Measurements from ENCODE around the gene FAM53B.

Gene FAM53B

DNA sequence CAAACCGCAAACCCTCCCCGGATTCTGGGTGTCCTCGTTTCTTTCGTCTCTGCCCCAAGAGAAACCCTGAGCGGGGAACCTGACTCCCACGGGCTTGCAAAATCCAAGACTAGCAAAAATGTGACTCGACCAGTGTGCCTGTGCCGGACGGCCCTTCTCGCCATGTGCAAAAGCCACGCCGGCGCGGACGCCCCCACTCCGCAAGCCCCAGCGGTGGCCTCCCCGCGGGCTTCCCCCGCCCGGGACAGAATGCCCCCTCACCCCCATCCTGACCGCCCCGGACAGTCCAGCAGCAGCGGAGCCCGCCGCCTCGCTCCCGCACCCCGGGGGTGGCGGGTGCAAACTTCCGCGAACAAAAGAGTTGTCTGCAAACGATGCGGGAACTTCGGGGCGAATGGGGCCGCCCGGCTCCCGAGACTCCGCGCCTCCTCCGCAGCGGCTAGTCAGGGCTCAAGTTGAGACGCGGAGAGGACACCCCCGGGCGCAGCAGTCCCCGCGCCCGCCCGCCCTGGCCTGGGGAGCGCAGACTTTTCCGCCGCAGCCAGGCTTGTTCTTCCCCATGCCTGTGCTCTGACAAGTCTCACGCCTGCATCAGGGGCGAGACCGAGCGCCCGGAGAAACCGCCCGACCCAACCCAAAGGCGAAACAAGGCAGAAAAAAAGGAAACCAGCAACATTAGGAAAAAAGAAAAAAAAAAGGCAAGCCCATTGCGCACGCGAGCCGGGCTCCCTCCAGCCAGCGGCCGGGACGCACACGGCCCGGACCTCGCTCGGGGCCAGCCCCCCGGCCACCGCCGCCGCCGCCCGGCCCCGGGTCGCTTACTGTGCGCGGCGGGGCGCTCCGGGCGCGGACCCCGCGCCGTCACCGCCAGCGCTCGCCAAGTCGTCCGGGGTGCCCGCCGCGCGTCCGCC, 732 bp downstream of the FAM53B start:
- DNase-seq (ENCODE audit: low read depth, low spot score) = no peak
- peak overlapping the region; percentile 88 for H3K27ac ChIP-seq

DNA sequence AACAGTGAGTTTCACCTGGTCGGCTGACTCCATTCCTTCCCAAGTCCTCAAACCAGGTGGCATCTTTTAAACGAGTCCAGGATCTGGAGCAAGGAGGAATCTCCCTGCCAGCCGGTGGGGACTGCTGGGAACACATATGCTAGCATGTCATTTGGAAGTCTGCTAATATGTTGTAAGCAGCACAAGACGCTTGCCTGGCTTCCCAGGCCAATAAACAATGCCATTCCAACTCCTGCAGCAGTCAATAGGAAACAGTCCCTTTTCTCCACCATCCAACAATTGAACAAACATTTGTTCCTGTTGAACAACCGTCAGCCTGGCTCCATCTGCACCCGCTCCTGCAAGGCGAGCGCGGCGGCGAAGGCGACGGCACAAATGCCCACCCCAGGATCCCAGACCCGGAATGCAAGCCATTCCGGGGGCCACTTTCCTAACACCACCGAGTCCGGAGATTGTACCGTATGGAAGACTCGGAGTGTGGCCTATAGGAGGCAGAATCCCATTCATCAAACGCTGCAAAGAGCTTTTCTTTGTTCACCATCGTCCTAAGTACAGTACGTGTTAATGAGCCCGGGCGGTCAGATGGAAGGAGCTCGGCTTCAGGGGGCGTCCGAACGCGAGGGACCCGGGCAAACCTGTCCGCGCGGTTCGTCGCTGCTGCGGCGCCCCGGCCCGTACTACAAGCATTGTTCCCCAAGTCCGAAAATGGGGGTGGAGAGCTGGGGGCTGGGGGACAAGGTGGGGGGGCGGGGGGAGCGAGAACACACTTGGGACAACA, 1.6 kb downstream of the FAM53B start:
- no peak for DNase-seq (ENCODE audit: low read depth, low spot score)
- peak overlapping the region; percentile 88 for H3K27ac ChIP-seq

DNA sequence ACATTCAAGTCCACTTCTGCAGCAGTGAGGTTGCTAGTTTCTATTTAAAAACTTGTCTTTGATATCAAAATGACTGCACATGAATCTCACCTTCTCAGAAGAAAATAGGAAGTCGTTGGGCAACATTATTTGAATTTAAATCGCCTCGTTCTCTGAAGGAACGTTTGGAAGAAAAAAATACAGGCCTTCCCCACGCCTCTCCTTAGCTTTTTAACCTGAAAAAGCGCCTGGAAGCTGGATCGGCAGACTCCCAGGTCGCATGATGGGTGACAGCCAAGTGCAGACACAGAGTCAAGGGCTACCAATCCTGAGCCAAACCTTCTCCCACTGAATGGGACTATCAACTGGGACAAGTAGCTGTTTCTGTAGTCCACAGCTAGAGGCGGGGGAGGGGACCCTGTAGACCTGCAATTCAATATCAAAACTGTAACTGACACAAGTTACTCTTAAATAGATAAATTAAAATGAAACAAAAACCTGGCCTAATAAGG, 2.2 kb downstream of the FAM53B start:
- peak overlapping the region; percentile 88 for H3K27ac ChIP-seq
- no peak for DNase-seq (ENCODE audit: low read depth, low spot score)

DNA sequence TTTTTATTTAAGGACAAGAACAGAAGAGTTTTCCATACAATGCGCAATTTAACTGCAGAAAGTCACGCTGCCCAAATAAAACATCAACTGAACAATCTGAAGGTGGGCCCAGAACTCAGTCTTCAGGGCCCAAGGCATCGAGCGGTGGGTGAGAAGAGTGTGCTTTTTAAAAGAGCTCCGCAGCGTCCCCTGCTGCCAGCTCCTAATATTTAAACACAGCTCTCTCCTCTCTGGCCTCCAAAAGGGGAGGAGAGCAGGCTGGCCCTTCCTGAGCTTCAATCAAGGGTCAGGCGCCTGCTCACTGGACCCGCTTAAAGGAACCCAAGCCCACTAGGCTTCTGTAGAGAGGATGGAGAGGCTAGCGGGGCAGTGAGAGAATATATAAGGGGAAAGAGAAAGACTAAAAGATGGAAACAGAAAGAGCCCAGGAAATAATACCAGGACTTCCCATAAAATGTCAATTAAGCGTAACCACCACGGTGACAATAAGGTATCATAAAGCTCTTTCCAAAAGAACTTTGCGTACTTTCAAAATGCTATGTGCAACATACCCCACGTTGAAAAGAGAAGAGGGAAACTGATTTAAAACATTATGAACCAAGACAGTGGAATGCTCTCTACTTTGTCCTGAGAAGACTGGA, 2.8 kb downstream of the FAM53B start:
- peak overlapping the region; percentile 88 for H3K27ac ChIP-seq
- DNase-seq (ENCODE audit: low read depth, low spot score) = no peak

DNA sequence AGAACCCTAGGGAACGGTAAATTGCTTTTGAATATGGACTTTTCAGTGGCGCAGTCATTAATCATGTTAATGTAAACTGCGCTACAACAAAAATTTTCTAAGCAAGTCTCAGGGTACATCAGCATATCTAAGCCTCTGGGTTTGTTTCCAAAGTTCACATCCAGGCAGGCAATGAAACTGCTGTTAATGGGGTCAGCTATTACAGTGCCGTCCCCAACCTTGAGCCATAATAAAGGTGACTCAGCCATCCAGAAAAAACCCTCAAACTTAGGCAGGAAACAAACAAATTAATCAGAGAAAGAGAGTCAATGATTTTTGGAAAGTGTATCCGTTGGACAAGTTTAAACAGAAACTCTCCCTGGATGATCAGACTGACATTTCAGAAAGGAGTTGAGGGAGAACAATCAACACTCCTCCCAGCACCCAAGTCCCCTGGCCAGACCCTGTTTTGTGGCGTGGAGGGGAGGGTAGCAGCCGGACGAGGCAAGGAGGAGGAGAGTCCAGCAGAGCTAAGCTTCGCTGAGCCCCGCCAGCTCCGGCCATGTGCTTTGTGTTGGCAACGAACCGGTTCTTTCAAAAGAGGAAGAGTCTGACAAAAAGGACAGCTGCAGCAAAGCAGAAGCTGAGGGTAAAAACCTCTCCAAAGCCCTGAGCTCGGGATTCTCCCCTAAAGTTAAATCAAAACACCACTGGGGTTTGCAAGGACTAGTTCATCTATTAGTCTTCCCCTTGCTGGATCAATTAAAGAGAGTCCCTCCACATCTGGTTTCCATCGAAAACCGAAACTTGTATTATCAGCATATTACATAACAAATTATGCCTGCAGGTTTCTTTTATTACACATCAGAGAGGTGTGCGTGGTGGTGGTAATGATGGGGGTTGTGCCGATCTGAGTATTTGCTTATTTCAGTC, 3.6 kb downstream of the FAM53B start:
- peak overlapping the region; percentile 88 for H3K27ac ChIP-seq
- DNase-seq (ENCODE audit: low read depth, low spot score) = no peak

DNA sequence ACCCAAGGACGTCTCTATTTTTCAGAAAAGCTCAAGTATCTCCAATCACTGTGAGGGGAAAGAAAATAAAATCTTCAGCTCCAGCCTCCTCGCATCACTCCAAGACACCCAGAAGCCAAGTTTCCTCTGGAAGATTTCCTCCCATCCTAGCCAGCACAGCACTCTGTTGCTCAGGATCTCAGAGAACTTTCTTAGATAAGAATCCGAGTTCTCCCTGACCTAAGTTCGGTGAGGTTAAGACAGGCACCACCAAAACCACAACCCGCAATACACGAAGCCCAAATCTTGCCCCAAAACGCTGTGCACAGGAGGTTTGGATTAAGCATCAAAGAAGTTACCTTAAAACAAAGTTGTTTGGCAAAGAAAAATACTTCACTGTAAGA, 4.2 kb downstream of the FAM53B start:
- DNase-seq (ENCODE audit: low read depth, low spot score) = no peak
- peak overlapping the region; percentile 88 for H3K27ac ChIP-seq

DNA sequence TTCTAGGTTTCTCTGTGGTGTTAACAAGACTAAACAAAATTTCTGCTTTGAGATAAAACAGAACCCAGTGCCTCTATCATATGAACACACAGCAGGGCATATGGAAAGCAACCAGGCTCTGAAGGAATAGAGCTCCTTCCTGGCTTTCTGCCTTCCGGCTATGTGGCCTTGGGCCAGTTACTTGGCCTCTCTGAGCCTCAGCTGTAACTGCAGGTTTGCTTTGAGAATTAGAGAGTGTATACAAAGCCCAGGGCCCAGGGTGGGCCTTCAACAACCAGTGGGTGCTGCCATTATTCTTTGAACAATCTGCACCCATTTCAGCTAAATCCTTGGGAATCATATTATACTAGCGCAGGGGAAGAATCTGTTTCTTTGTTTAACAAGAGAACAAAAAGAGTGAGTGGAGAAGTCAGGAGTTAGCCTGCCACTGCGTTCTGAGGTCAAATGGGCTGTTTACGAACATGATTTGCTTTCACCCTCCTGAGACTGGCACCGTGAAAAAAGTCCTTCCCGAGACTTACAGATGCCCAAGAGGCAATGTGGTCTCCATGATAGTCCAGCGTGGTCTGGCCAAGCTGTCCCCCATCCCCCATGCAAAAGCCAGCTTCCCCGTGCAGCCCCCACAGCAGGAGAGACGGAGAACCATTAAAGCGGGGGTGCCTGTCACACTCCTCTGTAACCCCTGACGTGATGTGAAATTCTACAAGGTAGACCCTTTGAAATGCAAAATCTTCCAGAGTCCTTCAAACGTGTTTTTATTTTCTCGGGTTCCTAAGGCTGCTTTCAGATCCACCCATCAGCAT, 4.9 kb downstream of the FAM53B start:
- peak overlapping the region; percentile 88 for H3K27ac ChIP-seq
- no peak for DNase-seq (ENCODE audit: low read depth, low spot score)

DNA sequence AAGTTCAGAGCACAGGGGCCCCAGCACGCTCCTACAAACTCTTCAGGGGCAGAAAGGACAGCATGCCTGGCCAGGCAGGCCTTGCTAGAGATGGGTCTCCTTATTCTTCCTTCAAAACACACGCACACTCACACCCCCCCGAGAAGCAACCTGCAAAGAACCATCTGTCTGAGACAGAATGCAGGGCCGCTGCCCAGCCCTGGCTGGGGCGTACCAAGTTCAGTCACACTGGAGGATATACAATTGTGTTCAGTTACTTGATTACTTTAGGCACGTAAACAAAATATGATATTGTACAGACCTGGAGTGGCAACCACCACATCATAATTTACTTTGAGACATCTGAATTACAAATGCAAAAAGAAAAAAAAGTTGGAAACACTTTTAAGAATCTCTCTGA, 5.7 kb downstream of the FAM53B start:
- no peak overlapping the region for H3K27ac ChIP-seq
- DNase-seq (ENCODE audit: low read depth, low spot score) = no peak

DNA sequence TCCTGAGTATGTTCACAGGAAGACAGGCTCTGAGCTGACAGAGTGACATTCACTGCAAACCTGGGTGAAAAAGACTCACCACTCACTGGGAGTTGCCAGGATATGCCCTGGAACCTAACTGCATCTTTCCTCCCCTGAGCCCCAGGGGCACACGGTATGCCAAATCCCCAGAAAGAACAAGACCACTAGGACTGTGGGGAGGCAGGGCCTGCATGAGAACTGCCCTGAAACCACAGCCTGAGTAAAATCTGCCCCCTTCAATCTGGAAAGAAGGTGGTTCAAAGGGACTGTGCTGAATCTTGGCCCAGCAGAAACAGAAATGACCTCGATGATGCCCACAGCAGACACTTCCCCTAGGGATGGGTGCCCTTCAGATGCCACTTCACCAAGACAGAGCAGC, 6.5 kb downstream of the FAM53B start:
- DNase-seq (ENCODE audit: low read depth, low spot score) = no peak
- peak overlapping the region; percentile 42 for H3K27ac ChIP-seq

DNA sequence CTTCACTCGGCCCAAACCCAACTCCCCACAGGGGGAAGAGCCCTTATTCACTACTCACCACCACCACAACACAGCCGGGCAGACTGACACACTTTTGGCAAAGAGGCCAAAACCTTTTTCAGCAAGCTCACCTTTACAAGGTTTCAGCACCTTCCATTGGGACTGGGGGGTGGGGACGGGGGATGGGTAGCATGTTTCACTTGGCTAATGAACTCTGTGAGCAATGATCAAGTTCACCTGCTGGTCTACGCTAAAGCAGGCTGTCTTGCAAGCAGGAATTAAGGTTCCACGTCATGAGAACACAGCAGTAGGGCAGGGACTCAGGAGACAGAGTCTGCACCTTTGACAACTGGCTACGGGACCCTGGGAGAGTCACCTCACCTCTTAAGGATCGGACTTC, 7.0 kb downstream of the FAM53B start:
- H3K27ac ChIP-seq = peak overlapping the region; percentile 42
- DNase-seq (ENCODE audit: low read depth, low spot score) = no peak

DNA sequence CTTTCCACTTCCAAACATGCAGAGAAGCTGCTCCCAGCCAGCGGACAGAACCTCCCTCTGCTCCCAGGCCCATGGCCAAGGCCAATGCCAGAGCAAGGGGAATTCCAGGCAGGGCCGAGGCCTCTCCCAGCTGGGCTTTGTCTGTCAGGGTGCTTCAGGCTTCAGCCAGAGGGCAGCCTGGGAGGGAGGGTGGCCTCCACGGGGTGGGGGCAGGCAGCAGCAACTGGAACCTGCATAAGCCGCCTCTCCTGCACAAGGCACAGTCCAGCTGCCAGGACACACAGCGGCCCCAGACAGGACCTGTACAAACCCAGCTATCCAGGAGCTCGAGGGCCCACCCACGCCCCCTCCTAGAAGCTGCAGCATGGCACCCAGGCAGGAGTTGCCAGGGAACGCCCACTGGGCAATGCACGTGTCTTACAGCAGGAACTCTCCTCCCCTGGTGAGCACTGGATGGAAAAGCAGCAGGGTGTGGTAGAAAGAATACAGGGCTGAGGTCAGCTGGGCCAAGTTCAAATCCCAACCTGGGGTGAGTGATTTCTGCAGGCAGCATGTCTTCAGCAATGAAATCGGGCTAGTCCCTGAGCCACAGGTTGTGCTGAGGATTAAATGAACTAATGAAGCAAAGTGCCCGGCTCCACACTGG, 7.6 kb downstream of the FAM53B start:
- DNase-seq (ENCODE audit: low read depth, low spot score) = no peak
- H3K27ac ChIP-seq = peak overlapping the region; percentile 42

DNA sequence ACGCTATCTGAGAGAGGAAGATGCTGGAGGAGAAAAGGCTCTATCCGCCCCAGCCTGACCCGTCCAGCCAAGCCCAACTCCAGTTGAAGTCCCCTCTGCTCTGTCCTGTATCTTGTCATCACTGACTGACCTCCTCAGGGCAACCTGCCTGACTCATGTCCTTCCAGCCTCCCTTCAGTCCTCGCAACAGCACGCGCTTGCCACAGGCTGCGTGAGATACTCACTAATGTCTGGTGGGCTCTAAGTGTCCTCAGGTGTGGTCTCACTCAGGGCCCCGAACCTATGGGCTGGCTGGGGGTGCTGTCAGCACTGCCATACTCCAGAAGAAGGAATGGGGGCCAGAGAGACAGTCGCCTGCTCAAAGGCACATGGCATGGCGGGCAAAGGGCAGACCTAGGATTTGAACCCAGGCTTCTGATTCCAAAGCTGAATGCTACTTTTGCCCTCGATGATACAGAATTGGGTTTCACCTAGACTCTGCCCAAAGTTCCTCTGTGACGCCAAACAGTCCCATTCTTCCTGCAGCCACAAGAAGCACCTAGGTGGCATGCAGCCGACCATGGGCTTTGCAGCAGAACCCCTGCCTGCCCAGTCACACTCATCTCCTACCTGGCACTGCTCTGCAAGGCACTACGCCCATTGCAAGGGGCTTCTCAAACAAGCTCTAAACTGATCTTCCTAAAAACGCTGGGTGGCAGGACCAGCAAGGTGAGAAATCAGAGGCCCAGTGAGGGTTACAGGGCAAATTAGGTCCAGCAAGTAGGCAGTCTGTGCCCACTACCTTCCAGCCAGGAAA, 8.5 kb downstream of the FAM53B start:
- no peak for DNase-seq (ENCODE audit: low read depth, low spot score)
- H3K27ac ChIP-seq = peak overlapping the region; percentile 42

DNA sequence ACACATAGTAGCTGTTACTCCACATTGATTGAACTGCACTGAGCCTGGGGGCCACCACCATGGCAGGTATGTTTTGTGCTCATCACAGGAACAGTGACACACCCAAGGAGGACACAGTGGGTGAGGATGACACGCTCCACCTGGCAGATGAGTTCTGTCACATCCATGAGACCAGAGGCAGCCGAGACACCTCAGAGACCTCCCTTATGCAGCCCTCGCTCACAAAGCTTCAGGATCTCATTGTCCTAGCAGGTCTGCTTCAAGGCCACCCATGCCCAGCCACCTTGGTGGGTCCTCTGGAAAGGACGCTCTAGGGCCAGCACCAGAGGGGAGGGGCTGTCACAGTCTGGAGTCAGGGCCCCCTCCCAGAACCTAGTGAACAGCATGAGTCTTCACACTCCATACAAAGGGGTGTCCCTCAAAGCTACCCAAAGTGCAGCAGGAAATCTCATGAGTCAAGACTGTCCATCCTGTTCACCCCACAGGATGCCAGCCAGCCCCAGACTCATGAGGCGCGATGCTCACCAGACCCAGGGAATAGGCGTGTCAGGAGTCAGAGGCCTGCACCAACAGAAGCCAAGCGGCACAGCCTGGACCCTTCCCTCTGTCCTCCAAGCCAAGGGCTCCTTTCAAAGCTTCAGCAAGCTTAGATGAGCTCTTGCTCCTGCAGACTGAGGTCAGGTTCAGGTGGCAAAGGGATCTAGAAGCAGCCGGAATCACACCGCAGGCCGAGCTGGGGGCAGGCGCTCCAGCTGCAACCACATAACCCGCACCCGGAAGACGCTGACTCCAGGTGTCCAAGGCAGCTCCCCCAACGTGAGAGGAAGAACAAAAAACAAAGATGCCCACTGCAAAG, 9.6 kb downstream of the FAM53B start:
- H3K27ac ChIP-seq = no peak overlapping the region
- DNase-seq (ENCODE audit: low read depth, low spot score) = no peak

DNA sequence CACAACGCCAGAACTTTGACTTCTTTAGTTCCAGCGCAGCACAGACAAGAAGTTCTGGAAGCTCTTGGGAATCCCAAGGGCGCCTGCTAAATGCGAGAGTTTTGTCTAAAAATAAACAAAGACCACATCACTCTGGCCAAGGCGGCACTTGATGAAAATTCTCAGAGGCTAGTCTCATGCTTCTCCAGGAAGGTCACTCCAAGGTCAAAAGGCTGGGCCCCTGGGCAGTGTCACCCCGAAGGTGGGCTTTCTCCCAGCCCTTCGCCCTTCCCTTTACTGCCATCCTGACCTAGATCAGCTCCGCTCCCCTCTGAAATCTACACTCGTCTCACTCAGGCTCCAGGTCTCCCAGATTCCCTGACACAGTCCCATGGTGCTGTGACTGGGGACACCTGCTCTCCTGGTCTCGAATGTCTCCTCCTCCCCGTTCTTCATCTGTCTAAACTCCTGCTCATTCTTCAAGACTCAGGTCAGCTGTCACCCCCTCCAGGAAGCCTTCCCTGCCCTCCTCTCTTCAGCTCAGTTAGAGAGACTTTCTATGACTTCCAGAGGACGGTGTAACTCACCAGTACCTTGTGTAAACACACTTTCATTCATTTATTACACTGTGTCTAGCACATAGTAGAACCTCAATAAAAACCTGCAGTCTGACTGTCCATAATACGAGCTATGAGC, 10.5 kb downstream of the FAM53B start:
- H3K27ac ChIP-seq = peak overlapping the region; percentile 60

DNA sequence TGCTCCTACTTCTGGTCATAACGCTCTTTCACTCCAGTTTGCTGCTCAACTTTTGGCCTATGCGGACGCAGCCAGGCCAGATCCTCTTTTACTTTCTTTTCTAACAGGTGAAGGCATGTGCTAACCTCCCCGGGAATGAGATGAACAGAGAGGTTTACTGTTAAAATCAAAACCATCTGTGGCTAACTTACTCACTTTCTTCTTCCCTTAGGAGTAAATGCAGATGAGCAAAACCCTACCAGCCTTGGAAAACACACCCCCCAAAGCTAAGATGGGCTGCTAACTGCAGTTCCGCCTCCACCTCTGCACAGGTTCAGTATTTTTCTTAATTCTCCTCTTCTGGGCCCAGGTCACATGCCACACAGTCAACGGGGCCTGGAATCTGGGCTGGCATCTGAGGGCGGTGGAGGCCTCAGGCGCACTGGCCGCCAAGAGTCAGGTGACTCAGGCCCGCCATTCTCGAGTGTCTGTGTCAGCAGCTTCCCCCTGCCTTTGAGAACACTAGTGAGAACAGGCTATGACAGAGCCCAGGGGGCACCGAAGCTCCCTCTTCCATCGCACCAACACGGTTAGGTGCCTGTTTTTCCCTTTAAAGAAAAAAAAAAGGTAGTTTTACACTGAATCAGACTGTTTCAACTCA, 11.1 kb downstream of the FAM53B start:
- peak overlapping the region; percentile 60 for H3K27ac ChIP-seq

More for the DNA sequence above, 10.5 kb downstream of the FAM53B start:
- no peak for DNase-seq (ENCODE audit: low read depth, low spot score)

DNA sequence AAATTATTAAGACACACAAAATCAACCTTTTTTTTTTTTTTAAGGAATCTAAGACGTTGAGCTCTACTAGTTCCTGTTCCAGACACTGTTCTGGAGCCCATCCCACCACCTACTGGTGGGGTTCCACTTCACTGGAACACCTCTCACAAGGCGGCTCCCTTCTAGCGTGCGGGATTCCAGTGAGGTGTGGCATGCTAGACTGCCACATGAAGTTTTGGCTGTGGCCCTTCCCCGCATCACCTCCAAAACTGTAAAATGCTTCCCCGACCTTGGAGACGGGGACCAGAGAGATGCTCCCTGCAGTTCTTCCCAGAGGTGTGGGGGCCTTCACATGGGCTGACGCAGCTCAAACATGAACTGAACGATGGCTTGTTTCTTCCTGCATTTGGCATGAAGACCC, 12.6 kb downstream of the FAM53B start:
- H3K27ac ChIP-seq = no peak overlapping the region
- no peak for DNase-seq (ENCODE audit: low read depth, low spot score)

More for the DNA sequence above, 11.1 kb downstream of the FAM53B start:
- DNase-seq (ENCODE audit: low read depth, low spot score) = no peak
